ENCODE data around the gene CNFN. TPM values are rescaled to one million over a fixed set of nuclear protein-coding genes. Genes with fewer than 3 reads are reported as not detected.

The CNFN gene
- total RNA-seq, 1 experiment from 2014 or later: 0.89 TPM

DNA sequence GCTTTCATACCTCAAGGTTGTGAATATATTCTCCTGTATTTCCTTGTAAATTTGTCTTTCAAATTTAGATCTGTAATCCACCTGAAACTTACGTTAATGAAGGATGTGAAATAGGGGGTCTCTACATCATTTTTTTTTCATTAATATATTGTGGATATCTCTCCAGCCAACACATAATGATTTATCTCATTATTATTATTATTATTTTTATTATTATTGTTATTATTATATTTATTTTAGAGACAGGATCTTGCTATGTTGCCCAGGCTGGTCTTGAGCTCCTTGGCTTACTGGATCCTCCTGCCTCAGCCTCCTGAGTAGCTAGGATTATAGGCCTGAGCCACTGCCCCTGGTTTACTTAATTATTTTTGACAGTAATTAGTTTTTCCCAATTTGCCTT is 41.4 kb upstream of the CNFN start:
- TF ChIP-seq, protein P1, sequence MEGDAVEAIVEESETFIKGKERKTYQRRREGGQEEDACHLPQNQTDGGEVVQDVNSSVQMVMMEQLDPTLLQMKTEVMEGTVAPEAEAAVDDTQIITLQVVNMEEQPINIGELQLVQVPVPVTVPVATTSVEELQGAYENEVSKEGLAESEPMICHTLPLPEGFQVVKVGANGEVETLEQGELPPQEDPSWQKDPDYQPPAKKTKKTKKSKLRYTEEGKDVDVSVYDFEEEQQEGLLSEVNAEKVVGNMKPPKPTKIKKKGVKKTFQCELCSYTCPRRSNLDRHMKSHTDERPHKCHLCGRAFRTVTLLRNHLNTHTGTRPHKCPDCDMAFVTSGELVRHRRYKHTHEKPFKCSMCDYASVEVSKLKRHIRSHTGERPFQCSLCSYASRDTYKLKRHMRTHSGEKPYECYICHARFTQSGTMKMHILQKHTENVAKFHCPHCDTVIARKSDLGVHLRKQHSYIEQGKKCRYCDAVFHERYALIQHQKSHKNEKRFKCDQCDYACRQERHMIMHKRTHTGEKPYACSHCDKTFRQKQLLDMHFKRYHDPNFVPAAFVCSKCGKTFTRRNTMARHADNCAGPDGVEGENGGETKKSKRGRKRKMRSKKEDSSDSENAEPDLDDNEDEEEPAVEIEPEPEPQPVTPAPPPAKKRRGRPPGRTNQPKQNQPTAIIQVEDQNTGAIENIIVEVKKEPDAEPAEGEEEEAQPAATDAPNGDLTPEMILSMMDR (IDR thresholded peaks at IDR 0.05; ENCODE audit: unreplicated experiment): no peak
- BruUV-seq (replicated peaks): no TSS peak
- CTCF ChIA-PET: interaction anchor here (0.7 to 2.0 kb wide), 3 partner anchors 9 to 202 kb away, joined by 3 to 6 read pairs (median 4); no protein-coding TSS in a partner anchor
- Mint-ChIP-seq H3K36me3 (ENCODE audit: insufficient read depth, unreplicated experiment) (no peaks in the 10 kb centered on the region), H3K4me3 (ENCODE audit: unreplicated experiment) (no peak overlapping the region), H3K27ac (ENCODE audit: low read depth, unreplicated experiment) (no peak overlapping the region), H3K4me1 (ENCODE audit: insufficient read depth, unreplicated experiment) (peaks cover 6% of the 10 kb centered on the region), H3K9me3 (ENCODE audit: unreplicated experiment) (no peaks in the 10 kb centered on the region), H3K27me3 (ENCODE audit: insufficient read depth, unreplicated experiment) (no peaks in the 10 kb centered on the region)
- DNase-seq (ENCODE audit: unreplicated experiment): no peak
- POLR2A ChIA-PET: interaction anchor here (0.7 to 1.0 kb wide), 4 partner anchors 20 to 639 kb away, joined by 3 read pairs; no protein-coding TSS in a partner anchor
- intact Hi-C loops (cut with micrococcal nuclease): no loop called here

DNA sequence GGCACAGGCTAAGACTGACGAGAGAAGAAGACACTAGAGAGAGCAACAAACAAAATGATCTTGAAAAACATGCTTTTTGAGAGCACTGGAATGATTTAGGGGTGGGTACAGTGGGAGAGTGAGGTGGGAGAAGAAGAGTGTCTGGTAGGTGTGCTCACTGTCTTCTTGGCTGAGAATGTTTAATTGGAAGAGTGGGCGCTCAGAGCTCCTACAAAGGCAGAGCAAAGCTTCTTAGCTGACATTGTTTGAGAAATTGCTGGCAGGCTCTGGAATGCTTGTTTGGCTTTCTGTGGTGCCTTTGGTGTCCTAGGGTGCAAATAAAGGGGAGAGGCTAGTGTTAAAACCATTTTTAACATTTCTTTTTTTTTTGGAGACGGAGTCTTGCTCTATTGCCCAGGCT is 38.6 kb upstream of the CNFN start:
- Mint-ChIP-seq H3K4me3 (ENCODE audit: unreplicated experiment) (no peak overlapping the region), H3K9me3 (ENCODE audit: unreplicated experiment) (no peaks in the 10 kb centered on the region), H3K27me3 (ENCODE audit: insufficient read depth, unreplicated experiment) (no peaks in the 10 kb centered on the region), H3K36me3 (ENCODE audit: insufficient read depth, unreplicated experiment) (peaks cover 2% of the 10 kb centered on the region), H3K27ac (ENCODE audit: low read depth, unreplicated experiment) (no peak overlapping the region), H3K4me1 (ENCODE audit: insufficient read depth, unreplicated experiment) (peaks cover 5% of the 10 kb centered on the region)
- no TSS peak for BruUV-seq (replicated peaks)
- intact Hi-C loops (cut with micrococcal nuclease): no loop called here
- POLR2A ChIA-PET: no interaction called here
- no peak for DNase-seq (ENCODE audit: unreplicated experiment)
- CTCF ChIA-PET: interaction anchor here (0.9 to 1.2 kb wide), 4 partner anchors 8 to 21 kb away, joined by 3 to 8 read pairs (median 6); no protein-coding TSS in a partner anchor
- TF ChIP-seq, protein P1 (IDR thresholded peaks at IDR 0.05; ENCODE audit: unreplicated experiment): no peak

DNA sequence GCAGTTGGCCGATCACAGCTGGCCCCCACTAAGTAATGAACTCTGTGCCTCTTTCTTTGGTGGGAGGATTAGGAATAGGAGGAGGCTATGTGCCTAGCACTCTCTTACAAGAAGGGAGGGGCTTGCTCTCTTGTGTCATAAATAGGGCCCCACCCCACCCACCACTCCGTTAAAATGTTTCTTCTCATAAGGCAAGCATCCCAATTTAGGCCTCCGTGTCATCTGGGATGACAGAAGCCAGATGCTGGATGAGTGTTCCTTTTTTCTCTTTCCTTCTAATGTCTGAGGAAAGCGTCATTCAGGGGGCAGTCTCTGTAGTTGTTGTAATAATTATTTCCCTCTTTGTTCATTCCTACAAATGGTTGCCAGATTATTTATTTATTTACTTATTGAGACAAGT is 37.2 kb upstream of the CNFN start, which contains the start of gene LIPE:
Gene LIPE (minus strand): TSS at position 76 of the 400 bp plus-strand sequence. CDS start 239 bp downstream, outside the sequence.
- peaks cover 10% of the 10 kb centered on the region for H3K4me1 Mint-ChIP-seq (ENCODE audit: insufficient read depth, unreplicated experiment)
- no peak within 1 kb of the TSS for H3K27ac Mint-ChIP-seq (ENCODE audit: low read depth, unreplicated experiment)
- no TSS peak for BruUV-seq (replicated peaks)
- ChIA-PET POLR2A (interaction anchor here (1.1 kb wide), 1 partner anchor 31 kb away, joined by 3 read pairs; no protein-coding TSS in a partner anchor), CTCF (interaction anchor here (0.7 kb wide), 1 partner anchor 243 kb away, joined by 6 read pairs; no protein-coding TSS in a partner anchor)
- intact Hi-C loops (cut with micrococcal nuclease): no loop called here
- H3K9me3 Mint-ChIP-seq (ENCODE audit: unreplicated experiment): no peaks in the 10 kb centered on the region
- DNase-seq (ENCODE audit: unreplicated experiment): no peak
- no peak within 1 kb of the TSS for H3K4me3 Mint-ChIP-seq (ENCODE audit: unreplicated experiment)
- TF ChIP-seq, protein P1 (IDR thresholded peaks at IDR 0.05; ENCODE audit: unreplicated experiment): no peak
- peaks cover 11% of the 10 kb centered on the region for H3K36me3 Mint-ChIP-seq (ENCODE audit: insufficient read depth, unreplicated experiment)
- H3K27me3 Mint-ChIP-seq (ENCODE audit: insufficient read depth, unreplicated experiment): no peaks in the 10 kb centered on the region

DNA sequence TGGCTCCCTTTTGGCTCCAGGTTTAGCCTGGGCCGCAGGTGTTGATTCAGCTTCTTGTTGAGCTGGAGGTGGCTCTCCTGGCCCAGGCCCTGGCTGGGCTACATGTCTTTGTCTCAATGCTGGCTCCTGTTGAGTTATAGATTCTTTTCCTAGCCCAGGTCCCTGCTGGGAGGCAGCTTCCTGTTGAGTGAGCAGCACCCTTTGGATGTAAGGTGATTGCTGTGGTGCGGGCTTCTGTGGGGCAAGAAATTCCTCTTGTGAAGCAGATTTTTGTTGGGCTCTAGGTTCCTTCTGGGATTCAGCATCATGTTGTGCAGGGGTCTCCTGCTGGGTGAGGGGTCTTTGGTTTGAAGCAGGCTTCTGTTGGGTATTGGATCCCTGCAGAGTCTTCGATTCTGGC is 36.5 kb upstream of the CNFN start:
- Mint-ChIP-seq H3K27ac (ENCODE audit: low read depth, unreplicated experiment) (no peak overlapping the region), H3K36me3 (ENCODE audit: insufficient read depth, unreplicated experiment) (peaks cover 11% of the 10 kb centered on the region), H3K9me3 (ENCODE audit: unreplicated experiment) (no peaks in the 10 kb centered on the region), H3K4me3 (ENCODE audit: unreplicated experiment) (no peak overlapping the region), H3K27me3 (ENCODE audit: insufficient read depth, unreplicated experiment) (no peaks in the 10 kb centered on the region), H3K4me1 (ENCODE audit: insufficient read depth, unreplicated experiment) (peaks cover 17% of the 10 kb centered on the region)
- TF ChIP-seq, protein P1 (IDR thresholded peaks at IDR 0.05; ENCODE audit: unreplicated experiment): no peak
- POLR2A ChIA-PET: interaction anchor here (1.1 kb wide), 1 partner anchor 30 kb away, joined by 3 read pairs; no protein-coding TSS in a partner anchor
- intact Hi-C loops (cut with micrococcal nuclease): no loop called here
- CTCF ChIA-PET: interaction anchor here (1.0 to 1.3 kb wide), 3 partner anchors 11 to 26 kb away, joined by 3 to 5 read pairs (median 4); no protein-coding TSS in a partner anchor
- no peak for DNase-seq (ENCODE audit: unreplicated experiment)
- BruUV-seq (replicated peaks): no TSS peak

Data from MCF 10A (cell line).